ENCODE measurements around the gene IFT172. TPM values are rescaled to one million over a fixed set of nuclear protein-coding genes. Genes with fewer than 3 reads are reported as not detected.

Gene IFT172
- total RNA-seq, 2 donors from 2014 or later, result 34.7 to 52.6 TPM

GRCh38 chr2:27522400-27522945 is 32.9 kb upstream of the IFT172 start:
- Histone ChIP-seq H3K9me3 (no peaks in the 10 kb centered on the region), H3K27me3 (no peaks in the 10 kb centered on the region), H3K4me1 (no peaks in the 10 kb centered on the region), H3K9ac (ENCODE audit: low read depth in 2 of 2, low read length in 2 of 2) (no peak overlapping the region), H3K27ac (no peak overlapping the region), H3K36me3 (no peaks in the 10 kb centered on the region), H3K4me3 (no peak overlapping the region)
- TF ChIP-seq, protein P1, sequence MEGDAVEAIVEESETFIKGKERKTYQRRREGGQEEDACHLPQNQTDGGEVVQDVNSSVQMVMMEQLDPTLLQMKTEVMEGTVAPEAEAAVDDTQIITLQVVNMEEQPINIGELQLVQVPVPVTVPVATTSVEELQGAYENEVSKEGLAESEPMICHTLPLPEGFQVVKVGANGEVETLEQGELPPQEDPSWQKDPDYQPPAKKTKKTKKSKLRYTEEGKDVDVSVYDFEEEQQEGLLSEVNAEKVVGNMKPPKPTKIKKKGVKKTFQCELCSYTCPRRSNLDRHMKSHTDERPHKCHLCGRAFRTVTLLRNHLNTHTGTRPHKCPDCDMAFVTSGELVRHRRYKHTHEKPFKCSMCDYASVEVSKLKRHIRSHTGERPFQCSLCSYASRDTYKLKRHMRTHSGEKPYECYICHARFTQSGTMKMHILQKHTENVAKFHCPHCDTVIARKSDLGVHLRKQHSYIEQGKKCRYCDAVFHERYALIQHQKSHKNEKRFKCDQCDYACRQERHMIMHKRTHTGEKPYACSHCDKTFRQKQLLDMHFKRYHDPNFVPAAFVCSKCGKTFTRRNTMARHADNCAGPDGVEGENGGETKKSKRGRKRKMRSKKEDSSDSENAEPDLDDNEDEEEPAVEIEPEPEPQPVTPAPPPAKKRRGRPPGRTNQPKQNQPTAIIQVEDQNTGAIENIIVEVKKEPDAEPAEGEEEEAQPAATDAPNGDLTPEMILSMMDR (IDR thresholded peaks at IDR 0.05), result no peak
- no peak for DNase-seq
- intact Hi-C loops (cut with DNase I), result no loop called here

- TF ChIP-seq, protein P1 (IDR thresholded peaks at IDR 0.05), result no peak
These were observed 30.8 kb upstream of the IFT172 start for GRCh38 chr2:27520316-27520715.

GRCh38 chr2:27518782-27519113 is 29.2 kb upstream of the IFT172 start:
- H3K9ac ChIP-seq (ENCODE audit: low read depth in 2 of 2, low read length in 2 of 2), result no peak overlapping the region
- no peak overlapping the region for H3K4me3 ChIP-seq
- H3K4me1 ChIP-seq, result no peaks in the 10 kb centered on the region
- no peak overlapping the region for H3K27ac ChIP-seq
- H3K36me3 ChIP-seq, result no peaks in the 10 kb centered on the region
- TF ChIP-seq, protein P1 (IDR thresholded peaks at IDR 0.05), result no peak
- no peaks in the 10 kb centered on the region for H3K9me3 ChIP-seq
- DNase-seq, result no peak
- H3K27me3 ChIP-seq, result no peaks in the 10 kb centered on the region
- intact Hi-C loops (cut with DNase I), result no loop called here

More at GRCh38 chr2:27520316-27520715, 30.8 kb upstream of the IFT172 start:
- Histone ChIP-seq H3K4me3 (no peak overlapping the region), H3K4me1 (no peaks in the 10 kb centered on the region), H3K36me3 (no peaks in the 10 kb centered on the region), H3K9ac (ENCODE audit: low read depth in 2 of 2, low read length in 2 of 2) (no peak overlapping the region), H3K27ac (no peak overlapping the region), H3K27me3 (no peaks in the 10 kb centered on the region), H3K9me3 (no peaks in the 10 kb centered on the region)
- DNase-seq, result no peak
- intact Hi-C loops (cut with DNase I), result no loop called here

DNA sequence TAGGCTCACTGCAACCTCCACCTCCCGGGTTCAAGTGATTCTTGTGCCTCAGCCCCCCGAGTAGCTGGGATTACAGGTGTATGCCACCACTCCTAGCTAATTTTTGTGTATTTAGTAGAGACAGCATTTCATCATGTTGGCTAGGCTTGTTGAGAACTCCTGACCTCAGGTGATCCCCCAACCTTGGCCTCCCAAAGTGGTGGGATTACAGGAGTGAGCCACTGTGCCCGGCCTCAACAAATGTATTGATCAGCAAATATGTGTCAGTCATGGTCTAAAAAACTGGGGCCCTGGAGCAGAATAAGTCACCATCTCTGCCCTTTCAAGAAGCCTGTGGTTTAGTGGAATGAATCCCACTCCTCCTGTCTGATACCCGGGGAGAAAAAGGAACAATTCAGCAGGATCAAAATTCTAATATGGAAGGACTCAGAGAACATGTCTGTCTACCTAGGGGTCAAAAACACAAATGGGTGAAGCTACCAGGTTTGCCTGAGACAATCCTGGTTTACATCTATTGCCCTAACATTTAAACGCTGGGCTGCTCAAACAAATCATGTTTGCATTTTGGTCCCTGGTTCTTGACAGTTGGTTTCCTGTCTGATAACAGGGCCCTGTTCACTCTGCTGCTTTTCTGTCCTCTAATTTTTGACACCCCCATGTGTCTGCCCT is 28.7 kb upstream of the IFT172 start:
- Histone ChIP-seq H3K9ac (ENCODE audit: low read depth in 2 of 2, low read length in 2 of 2) (no peak overlapping the region), H3K27me3 (no peaks in the 10 kb centered on the region), H3K4me3 (no peak overlapping the region), H3K9me3 (no peaks in the 10 kb centered on the region), H3K4me1 (no peaks in the 10 kb centered on the region), H3K27ac (no peak overlapping the region), H3K36me3 (no peaks in the 10 kb centered on the region)
- TF ChIP-seq, protein P1 (IDR thresholded peaks at IDR 0.05), result no peak
- no peak for DNase-seq
- intact Hi-C loops (cut with DNase I), result no loop called here

DNA sequence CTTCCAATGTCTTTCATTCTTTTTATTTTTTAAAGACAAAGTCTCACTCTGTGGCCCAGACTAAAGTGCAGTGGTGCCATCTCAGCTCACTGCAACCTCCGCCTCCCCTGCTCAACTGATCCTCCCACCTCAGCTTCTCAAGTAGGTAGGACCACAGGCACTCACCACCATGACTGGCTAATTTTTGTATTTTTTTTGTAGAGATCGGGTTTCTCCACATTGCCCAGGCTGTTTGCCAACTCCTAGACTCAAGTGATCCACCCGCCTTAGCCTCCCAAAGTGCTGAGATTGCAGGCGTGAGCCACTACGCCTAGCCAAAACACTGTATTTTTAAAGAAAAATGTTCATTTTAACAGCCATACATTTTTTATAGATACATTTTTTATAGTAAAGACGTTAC is 19.8 kb upstream of the IFT172 start:
- no peak overlapping the region for H3K4me3 ChIP-seq
- no peaks in the 10 kb centered on the region for H3K27me3 ChIP-seq
- no peaks in the 10 kb centered on the region for H3K36me3 ChIP-seq
- TF ChIP-seq, protein P1 (IDR thresholded peaks at IDR 0.05), result no peak
- H3K27ac ChIP-seq, result no peak overlapping the region
- no peak for DNase-seq
- no peaks in the 10 kb centered on the region for H3K4me1 ChIP-seq
- intact Hi-C loops (cut with DNase I), result loop anchor here (10.0 kb wide), 1 partner anchor 55 kb away; no protein-coding TSS in a partner anchor
- H3K9ac ChIP-seq (ENCODE audit: low read depth in 2 of 2, low read length in 2 of 2), result no peak overlapping the region
- H3K9me3 ChIP-seq, result no peaks in the 10 kb centered on the region
